Measurements from ENCODE around the gene CXXC5. TPM values are rescaled to one million over a fixed set of nuclear protein-coding genes. Genes with fewer than 3 reads are reported as not detected.

CXXC5 gene
- total RNA-seq, 1 donor from 2014 or later: 151 TPM

DNA sequence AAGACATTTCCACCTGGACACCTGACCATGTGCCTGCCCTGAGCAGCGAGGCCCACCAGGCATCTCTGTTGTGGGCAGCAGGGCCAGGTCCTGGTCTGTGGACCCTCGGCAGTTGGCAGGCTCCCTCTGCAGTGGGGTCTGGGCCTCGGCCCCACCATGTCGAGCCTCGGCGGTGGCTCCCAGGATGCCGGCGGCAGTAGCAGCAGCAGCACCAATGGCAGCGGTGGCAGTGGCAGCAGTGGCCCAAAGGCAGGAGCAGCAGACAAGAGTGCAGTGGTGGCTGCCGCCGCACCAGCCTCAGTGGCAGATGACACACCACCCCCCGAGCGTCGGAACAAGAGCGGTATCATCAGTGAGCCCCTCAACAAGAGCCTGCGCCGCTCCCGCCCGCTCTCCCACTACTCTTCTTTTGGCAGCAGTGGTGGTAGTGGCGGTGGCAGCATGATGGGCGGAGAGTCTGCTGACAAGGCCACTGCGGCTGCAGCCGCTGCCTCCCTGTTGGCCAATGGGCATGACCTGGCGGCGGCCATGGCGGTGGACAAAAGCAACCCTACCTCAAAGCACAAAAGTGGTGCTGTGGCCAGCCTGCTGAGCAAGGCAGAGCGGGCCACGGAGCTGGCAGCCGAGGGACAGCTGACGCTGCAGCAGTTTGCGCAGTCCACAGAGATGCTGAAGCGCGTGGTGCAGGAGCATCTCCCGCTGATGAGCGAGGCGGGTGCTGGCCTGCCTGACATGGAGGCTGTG is 32.4 kb downstream of the CXXC5 start:
- H3K79me2 ChIP-seq (ENCODE audit: insufficient read depth, low read length): peaks cover 78% of the 10 kb centered on the region
- Mint-ChIP-seq H3K27me3 (ENCODE audit: low read depth, unreplicated experiment) (no peaks in the 10 kb centered on the region), H3K4me3 (ENCODE audit: unreplicated experiment) (no peak overlapping the region), H3K4me1 (ENCODE audit: low read depth, unreplicated experiment) (peaks cover 36% of the 10 kb centered on the region), H3K36me3 (ENCODE audit: low read depth, unreplicated experiment) (peaks cover 18% of the 10 kb centered on the region), H3K27ac (ENCODE audit: unreplicated experiment) (no peak overlapping the region), H3K9me3 (ENCODE audit: unreplicated experiment) (no peaks in the 10 kb centered on the region)
- H3K36me3 ChIP-seq (ENCODE audit: insufficient read depth, low read length): peaks cover 2% of the 10 kb centered on the region
- H3K27me3 ChIP-seq (ENCODE audit: insufficient read depth, low read length): no peaks in the 10 kb centered on the region
- no peak overlapping the region for H3K4me2 ChIP-seq (ENCODE audit: low read length)
- H4K20me1 ChIP-seq (ENCODE audit: insufficient read depth, low read length): peaks cover 76% of the 10 kb centered on the region
- peaks cover 60% of the 10 kb centered on the region for H3K4me1 ChIP-seq (ENCODE audit: insufficient read depth, low read length)
- DNase-seq (ENCODE audit: low read depth) (no peak), FAIRE-seq (no peak)
- no peak for TF ChIP-seq EZH2 (IDR thresholded peaks at IDR 0.05; ENCODE audit: insufficient read depth, low read length)
- TF ChIP-seq, protein P1, sequence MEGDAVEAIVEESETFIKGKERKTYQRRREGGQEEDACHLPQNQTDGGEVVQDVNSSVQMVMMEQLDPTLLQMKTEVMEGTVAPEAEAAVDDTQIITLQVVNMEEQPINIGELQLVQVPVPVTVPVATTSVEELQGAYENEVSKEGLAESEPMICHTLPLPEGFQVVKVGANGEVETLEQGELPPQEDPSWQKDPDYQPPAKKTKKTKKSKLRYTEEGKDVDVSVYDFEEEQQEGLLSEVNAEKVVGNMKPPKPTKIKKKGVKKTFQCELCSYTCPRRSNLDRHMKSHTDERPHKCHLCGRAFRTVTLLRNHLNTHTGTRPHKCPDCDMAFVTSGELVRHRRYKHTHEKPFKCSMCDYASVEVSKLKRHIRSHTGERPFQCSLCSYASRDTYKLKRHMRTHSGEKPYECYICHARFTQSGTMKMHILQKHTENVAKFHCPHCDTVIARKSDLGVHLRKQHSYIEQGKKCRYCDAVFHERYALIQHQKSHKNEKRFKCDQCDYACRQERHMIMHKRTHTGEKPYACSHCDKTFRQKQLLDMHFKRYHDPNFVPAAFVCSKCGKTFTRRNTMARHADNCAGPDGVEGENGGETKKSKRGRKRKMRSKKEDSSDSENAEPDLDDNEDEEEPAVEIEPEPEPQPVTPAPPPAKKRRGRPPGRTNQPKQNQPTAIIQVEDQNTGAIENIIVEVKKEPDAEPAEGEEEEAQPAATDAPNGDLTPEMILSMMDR (IDR thresholded peaks at IDR 0.05; ENCODE audit: insufficient read depth, low read depth, low read length): no peak
- H3K9me3 ChIP-seq (ENCODE audit: insufficient read depth, low read depth, low read length): no peaks in the 10 kb centered on the region
- no peak overlapping the region for H2AFZ ChIP-seq (ENCODE audit: low read depth, low read length)
- H3K27ac ChIP-seq (ENCODE audit: low read depth, low read length): no peak overlapping the region
- H3K4me3 ChIP-seq (ENCODE audit: insufficient read depth, low read depth, low read length): no peak overlapping the region
- H3K9ac ChIP-seq (ENCODE audit: low read length): no peak overlapping the region

DNA sequence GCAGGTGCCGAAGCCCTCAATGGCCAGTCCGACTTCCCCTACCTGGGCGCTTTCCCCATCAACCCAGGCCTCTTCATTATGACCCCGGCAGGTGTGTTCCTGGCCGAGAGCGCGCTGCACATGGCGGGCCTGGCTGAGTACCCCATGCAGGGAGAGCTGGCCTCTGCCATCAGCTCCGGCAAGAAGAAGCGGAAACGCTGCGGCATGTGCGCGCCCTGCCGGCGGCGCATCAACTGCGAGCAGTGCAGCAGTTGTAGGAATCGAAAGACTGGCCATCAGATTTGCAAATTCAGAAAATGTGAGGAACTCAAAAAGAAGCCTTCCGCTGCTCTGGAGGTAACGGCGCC is 32.9 kb downstream of the CXXC5 start:
- H3K9me3 Mint-ChIP-seq (ENCODE audit: unreplicated experiment): no peaks in the 10 kb centered on the region
- peaks cover 74% of the 10 kb centered on the region for H3K79me2 ChIP-seq (ENCODE audit: insufficient read depth, low read length)

More for the DNA sequence above, 32.9 kb downstream of the CXXC5 start:
- no peaks in the 10 kb centered on the region for H3K27me3 Mint-ChIP-seq (ENCODE audit: low read depth, unreplicated experiment)
- Histone ChIP-seq H4K20me1 (ENCODE audit: insufficient read depth, low read length) (peaks cover 72% of the 10 kb centered on the region), H3K27me3 (ENCODE audit: insufficient read depth, low read length) (no peaks in the 10 kb centered on the region), H3K4me2 (ENCODE audit: low read length) (no peak overlapping the region), H3K4me3 (ENCODE audit: insufficient read depth, low read depth, low read length) (no peak overlapping the region), H3K27ac (ENCODE audit: low read depth, low read length) (no peak overlapping the region), H2AFZ (ENCODE audit: low read depth, low read length) (no peak overlapping the region), H3K4me1 (ENCODE audit: insufficient read depth, low read length) (peaks cover 60% of the 10 kb centered on the region), H3K9me3 (ENCODE audit: insufficient read depth, low read depth, low read length) (no peaks in the 10 kb centered on the region), H3K9ac (ENCODE audit: low read length) (no peak overlapping the region), H3K36me3 (ENCODE audit: insufficient read depth, low read length) (peaks cover 2% of the 10 kb centered on the region)
- no peak for DNase-seq (ENCODE audit: low read depth)
- TF ChIP-seq, protein P1 (IDR thresholded peaks at IDR 0.05; ENCODE audit: insufficient read depth, low read depth, low read length): no peak
- TF ChIP-seq EZH2 (IDR thresholded peaks at IDR 0.05; ENCODE audit: insufficient read depth, low read length): no peak
- H3K4me1 Mint-ChIP-seq (ENCODE audit: low read depth, unreplicated experiment): peaks cover 42% of the 10 kb centered on the region
- no peak overlapping the region for H3K4me3 Mint-ChIP-seq (ENCODE audit: unreplicated experiment)
- no peak overlapping the region for H3K27ac Mint-ChIP-seq (ENCODE audit: unreplicated experiment)
- peaks cover 21% of the 10 kb centered on the region for H3K36me3 Mint-ChIP-seq (ENCODE audit: low read depth, unreplicated experiment)
- no peak for FAIRE-seq
